Gastrocnemius medialis (tissue), 4 donors: ENCODE results near the gene ERC2. TPM values are rescaled to one million over a fixed set of nuclear protein-coding genes. Genes with fewer than 3 reads are reported as not detected.

Experiments
- ATAC-seq, 2 donors: fragments of 150-250 bp; one replicate each; pipeline ENCODE4 v1.9.1; 2016
- DNase-seq, 2 donors: peaks; one replicate each; pipeline ENCODE4 v3.0.0-alpha.2; 2019
- H3K27ac ChIP-seq, 4 donors: fragments of 200-600 bp; sonication (generic); 1 replicate in 1 of 4; 2 replicates in 3 of 4; pipeline ENCODE4 v1.5.1; 2016 to 2018; ENCODE audit warnings: mild to moderate bottlenecking in 2 of 4, moderate library complexity in 1 of 4
- H3K27me3 ChIP-seq, 3 donors: fragments of 200-600 bp; sonication (generic) in 2 of 3; 1 replicate in 1 of 3; 2 replicates in 2 of 3; pipeline versions ENCODE4 v1.5.1 to v1.6.0; 2016 to 2019; ENCODE audit warnings: mild to moderate bottlenecking in 1 of 3, moderate library complexity in 1 of 3
- H3K36me3 ChIP-seq, 2 donors: fragments of 200-600 bp; sonication (generic) in 1 of 2; one replicate each; pipeline ENCODE4 v1.5.1; 2017 to 2018
- H3K4me1 ChIP-seq, 2 donors: fragments of 200-600 bp; sonication (generic) in 1 of 2; one replicate each; pipeline ENCODE4 v1.5.1; 2016 to 2017; ENCODE audit warnings: mild to moderate bottlenecking in 2 of 2
- H3K4me3 ChIP-seq, 4 donors: fragments of 200-600 bp; sonication (generic) in 3 of 4; 1 replicate in 1 of 4; 2 replicates in 3 of 4; pipeline ENCODE4 v1.5.1; 2016 to 2019; ENCODE audit warnings: mild to moderate bottlenecking in 2 of 4
- H3K9me3 ChIP-seq, 3 donors: fragments of 200-600 bp; sonication (generic) in 2 of 3; 1 replicate in 1 of 3; 2 replicates in 2 of 3; pipeline ENCODE4 v1.5.1; 2016 to 2019
- POLR2A ChIP-seq, 2 donors: fragments of 450-650 bp; IDR thresholded peaks; one replicate each; pipeline ENCODE4 v1.6.1; 2017; ENCODE audit warnings: antibody characterized with exemption in 2 of 2, mild to moderate bottlenecking in 2 of 2, moderate library complexity in 2 of 2
- in situ Hi-C, 4 donors: fragments of 200-750 bp; cut with MboI; loops; one replicate each; pipeline versions ENCODE4 v1.15.0 to v1.8.0; 2017; ENCODE audit warnings: low sequenced_read_pairs in 4 of 4
- intact Hi-C: fragments of 100-400 bp; cut with DNase I; formaldehyde crosslinking; loops from one replicate; pipeline ENCODE4 v1.15.1; 2023; ENCODE audit warnings: low total_unique reads
- total RNA-seq, 4 donors: library from RNA; depleted of rRNA; stranded (reverse); fragments of >200 nt; gene quantifications; one replicate each; pipeline versions ENCODE4 v1.1.0 to v1.2.3, GENCODE V29; 2016
- TF ChIP-seq, protein P1 (sequence below), 5 experiments: fragments of 450-650 bp in 3 of 5; fragments of 200-600 bp in 2 of 5; sonication (generic) in 2 of 5; IDR thresholded peaks in 4 of 5; conservative IDR thresholded peaks in 1 of 5; 1 replicate in 4 of 5; 2 replicates in 1 of 5; pipeline ENCODE4 v1.5.1; 2016 to 2019; ENCODE audit warnings: antibody characterized with exemption in 5 of 5, mild to moderate bottlenecking in 3 of 5, moderate library complexity in 3 of 5

Gene ERC2
- total RNA-seq, 4 donors from 2014 or later: not detected

DNA sequence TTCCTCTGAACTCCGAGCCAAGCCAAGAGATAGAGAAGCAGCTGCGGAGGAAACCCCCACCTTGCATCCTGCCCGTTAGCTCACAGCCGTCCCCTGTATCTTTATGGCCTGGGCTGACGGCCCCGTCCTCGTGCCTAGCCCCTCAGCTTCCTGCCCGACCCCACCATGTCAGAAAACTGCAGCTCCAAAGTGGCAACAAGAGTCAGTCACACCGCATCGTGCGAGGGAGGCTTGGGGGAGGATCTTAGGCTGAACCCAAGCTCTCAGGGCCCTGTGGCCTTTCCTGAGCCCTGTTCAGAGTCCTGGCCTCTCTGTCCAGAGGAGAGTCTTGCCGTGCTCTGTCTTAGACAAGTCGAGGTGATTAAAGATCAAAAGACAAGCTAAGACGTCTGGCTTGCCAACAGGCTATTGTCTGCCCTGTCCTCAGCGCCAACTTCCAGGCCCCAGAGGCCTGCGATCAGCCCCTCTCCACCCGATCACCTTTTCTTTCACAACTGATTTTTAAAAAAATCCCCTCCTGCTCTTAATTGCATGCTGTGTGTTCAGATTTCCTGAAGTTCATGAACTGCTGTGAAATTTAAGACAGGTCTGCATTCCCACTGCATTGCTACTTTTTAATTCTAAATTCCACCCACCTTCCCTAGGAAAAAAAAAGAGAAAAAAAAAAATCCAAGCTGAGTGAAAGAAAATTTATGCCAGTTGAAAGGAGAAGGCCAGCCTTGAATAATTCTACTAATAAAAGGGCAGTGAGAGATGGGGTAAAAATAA lies 891.5 kb downstream of the ERC2 start:
- DNase-seq (no peak), ATAC-seq (no peak)
- H3K4me1 ChIP-seq: peaks cover 0 to 4% of the 10 kb centered on the region in 2 donors
- no peak overlapping the region for H3K27ac ChIP-seq
- no peak overlapping the region for H3K4me3 ChIP-seq
- intact Hi-C loops: no loop called here
- H3K36me3 ChIP-seq: no peaks in the 10 kb centered on the region
- H3K9me3 ChIP-seq: no peaks in the 10 kb centered on the region
- in situ Hi-C loops: no loop called here
- H3K27me3 ChIP-seq: peaks cover 0 to 2% (median 0%) of the 10 kb centered on the region in 3 donors
- TF ChIP-seq, protein P1, sequence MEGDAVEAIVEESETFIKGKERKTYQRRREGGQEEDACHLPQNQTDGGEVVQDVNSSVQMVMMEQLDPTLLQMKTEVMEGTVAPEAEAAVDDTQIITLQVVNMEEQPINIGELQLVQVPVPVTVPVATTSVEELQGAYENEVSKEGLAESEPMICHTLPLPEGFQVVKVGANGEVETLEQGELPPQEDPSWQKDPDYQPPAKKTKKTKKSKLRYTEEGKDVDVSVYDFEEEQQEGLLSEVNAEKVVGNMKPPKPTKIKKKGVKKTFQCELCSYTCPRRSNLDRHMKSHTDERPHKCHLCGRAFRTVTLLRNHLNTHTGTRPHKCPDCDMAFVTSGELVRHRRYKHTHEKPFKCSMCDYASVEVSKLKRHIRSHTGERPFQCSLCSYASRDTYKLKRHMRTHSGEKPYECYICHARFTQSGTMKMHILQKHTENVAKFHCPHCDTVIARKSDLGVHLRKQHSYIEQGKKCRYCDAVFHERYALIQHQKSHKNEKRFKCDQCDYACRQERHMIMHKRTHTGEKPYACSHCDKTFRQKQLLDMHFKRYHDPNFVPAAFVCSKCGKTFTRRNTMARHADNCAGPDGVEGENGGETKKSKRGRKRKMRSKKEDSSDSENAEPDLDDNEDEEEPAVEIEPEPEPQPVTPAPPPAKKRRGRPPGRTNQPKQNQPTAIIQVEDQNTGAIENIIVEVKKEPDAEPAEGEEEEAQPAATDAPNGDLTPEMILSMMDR (IDR thresholded peaks at IDR 0.05 in 4 of 5, conservative IDR thresholded peaks at IDR 0.05 in 1 of 5): no peak
- TF ChIP-seq POLR2A (IDR thresholded peaks at IDR 0.05): no peak

DNA sequence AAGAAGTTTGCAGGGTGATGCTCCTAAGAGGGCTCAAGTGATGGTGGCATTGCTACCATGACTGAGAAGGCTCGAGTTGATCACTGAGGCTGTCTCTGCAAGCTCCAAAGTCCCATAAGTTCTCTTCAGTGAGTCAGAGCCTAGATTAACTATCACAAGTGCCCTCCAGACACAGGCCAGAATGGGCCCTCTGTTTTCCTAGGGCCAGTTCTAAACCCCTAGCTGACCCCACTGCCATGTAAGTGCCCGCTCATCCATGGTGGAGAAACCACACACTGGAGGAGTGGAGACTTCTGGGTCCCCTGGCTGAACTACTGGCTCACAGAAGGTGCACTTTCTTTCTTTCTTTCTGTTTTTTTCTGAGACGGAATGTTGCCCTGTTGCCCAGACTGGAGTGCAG lies 893.6 kb downstream of the ERC2 start:
- Histone ChIP-seq H3K27ac (no peak overlapping the region), H3K9me3 (no peaks in the 10 kb centered on the region), H3K4me3 (no peak overlapping the region), H3K27me3 (peaks cover 0 to 2% (median 0%) of the 10 kb centered on the region in 3 donors), H3K4me1 (peaks cover 0 to 4% of the 10 kb centered on the region in 2 donors), H3K36me3 (no peaks in the 10 kb centered on the region)
- ATAC-seq (no peak), DNase-seq (no peak)
- intact Hi-C loops: no loop called here
- TF ChIP-seq, protein P1 (IDR thresholded peaks at IDR 0.05 in 4 of 5, conservative IDR thresholded peaks at IDR 0.05 in 1 of 5): no peak
- no peak for TF ChIP-seq POLR2A (IDR thresholded peaks at IDR 0.05)
- in situ Hi-C loops: no loop called here

DNA sequence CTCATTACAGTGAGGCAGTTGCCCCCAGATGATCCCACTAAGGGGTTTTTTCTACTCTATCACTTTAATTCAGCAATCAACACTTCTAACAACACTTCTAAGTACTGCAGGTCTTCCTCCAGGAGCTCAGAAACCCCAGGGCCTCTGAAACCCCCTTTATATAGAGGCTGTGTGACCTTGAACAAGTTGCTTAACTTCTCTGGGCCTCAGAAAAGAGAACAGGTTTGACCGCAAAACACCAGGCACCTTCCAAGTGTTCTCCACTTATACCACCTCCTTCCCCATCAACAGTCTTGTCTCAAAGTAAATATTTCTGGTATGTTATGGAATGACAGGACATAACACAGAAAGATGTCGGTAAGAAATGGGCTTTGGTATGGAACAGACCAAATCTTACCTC lies 895.5 kb downstream of the ERC2 start:
- DNase-seq: no peak
- Histone ChIP-seq H3K4me1 (peaks cover 0 to 4% of the 10 kb centered on the region in 2 donors), H3K27ac (no peak overlapping the region), H3K9me3 (no peaks in the 10 kb centered on the region), H3K36me3 (no peaks in the 10 kb centered on the region), H3K27me3 (no peaks in the 10 kb centered on the region), H3K4me3 (no peak overlapping the region)
- no peak for ATAC-seq
- TF ChIP-seq, protein P1 (IDR thresholded peaks at IDR 0.05 in 4 of 5, conservative IDR thresholded peaks at IDR 0.05 in 1 of 5): no peak
- no peak for TF ChIP-seq POLR2A (IDR thresholded peaks at IDR 0.05)
- intact Hi-C loops (no loop called here), in situ Hi-C loops (no loop called here)

DNA sequence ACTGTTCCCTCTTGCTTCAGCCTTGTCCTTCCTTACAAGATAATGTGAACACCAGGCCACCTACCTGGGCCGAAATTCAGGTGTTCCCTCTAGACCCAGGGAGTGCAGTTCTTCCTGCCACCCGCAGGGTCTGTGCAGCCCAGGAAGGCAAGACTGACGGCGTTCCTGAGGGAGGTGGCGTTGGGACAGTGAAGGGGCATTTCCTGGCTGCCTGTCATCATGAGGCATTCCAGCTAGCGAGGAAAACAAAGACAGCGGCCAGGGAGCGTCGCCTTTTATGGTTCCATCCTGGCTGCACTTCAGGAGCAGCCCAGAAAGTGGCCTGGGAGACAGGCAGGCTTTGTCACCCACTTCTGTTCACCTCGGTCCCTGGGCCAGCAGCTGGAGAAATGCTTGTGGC lies 896.4 kb downstream of the ERC2 start:
- H3K27me3 ChIP-seq: no peaks in the 10 kb centered on the region
- no peak overlapping the region for H3K27ac ChIP-seq
- no peaks in the 10 kb centered on the region for H3K9me3 ChIP-seq
- peaks cover 0 to 4% of the 10 kb centered on the region in 2 donors for H3K4me1 ChIP-seq
- intact Hi-C loops: no loop called here
- ATAC-seq (no peak), DNase-seq (peak in 1 of 2 donors; percentile 12)
- in situ Hi-C loops: no loop called here
- TF ChIP-seq, protein P1 (IDR thresholded peaks at IDR 0.05 in 4 of 5, conservative IDR thresholded peaks at IDR 0.05 in 1 of 5): no peak
- no peak overlapping the region for H3K4me3 ChIP-seq
- no peaks in the 10 kb centered on the region for H3K36me3 ChIP-seq
